ENCODE data around the gene ARSJ.

DNA sequence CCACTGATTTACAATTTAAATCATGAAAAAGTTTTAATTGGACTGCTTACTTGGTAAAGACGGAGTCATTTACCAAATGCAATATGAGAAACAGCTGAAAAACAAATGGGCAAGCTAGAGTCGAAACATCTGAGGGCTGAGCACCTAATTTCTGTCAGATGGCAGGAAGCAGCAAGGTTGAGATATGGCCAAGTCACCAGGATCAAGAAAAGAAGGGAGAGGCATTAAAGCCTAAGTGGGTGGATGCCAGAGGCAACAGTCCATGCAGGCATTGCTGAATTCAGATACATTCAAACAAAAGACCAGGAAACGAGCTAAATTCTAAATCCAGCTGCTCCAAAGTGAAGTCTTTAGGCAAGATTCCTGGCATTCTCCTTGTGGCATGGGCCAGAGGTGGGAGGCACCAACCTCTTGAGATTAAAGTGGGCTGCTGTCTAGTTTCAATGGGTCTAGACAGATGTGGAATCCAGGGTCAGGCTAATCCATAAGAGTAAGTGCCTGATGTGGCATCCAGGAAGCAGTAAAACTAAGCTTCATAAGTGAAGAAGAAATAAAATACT, 8.0 kb upstream of the ARSJ start:
- TF ChIP-seq CTCF (IDR thresholded peaks at IDR 0.05) (no peak), POLR2AphosphoS5 (IDR thresholded peaks at IDR 0.05; ENCODE audit: low read depth, low read length) (no peak)

Data from Panc1 (cell line).